Measurements from ENCODE around the gene U2AF2.

Gene U2AF2

GRCh38 chr19:55677572-55678028, 22.8 kb downstream of the U2AF2 start:
- no peak for DNase-seq

GRCh38 chr19:55678121-55678671, 23.4 kb downstream of the U2AF2 start:
- no peak for DNase-seq

DNA sequence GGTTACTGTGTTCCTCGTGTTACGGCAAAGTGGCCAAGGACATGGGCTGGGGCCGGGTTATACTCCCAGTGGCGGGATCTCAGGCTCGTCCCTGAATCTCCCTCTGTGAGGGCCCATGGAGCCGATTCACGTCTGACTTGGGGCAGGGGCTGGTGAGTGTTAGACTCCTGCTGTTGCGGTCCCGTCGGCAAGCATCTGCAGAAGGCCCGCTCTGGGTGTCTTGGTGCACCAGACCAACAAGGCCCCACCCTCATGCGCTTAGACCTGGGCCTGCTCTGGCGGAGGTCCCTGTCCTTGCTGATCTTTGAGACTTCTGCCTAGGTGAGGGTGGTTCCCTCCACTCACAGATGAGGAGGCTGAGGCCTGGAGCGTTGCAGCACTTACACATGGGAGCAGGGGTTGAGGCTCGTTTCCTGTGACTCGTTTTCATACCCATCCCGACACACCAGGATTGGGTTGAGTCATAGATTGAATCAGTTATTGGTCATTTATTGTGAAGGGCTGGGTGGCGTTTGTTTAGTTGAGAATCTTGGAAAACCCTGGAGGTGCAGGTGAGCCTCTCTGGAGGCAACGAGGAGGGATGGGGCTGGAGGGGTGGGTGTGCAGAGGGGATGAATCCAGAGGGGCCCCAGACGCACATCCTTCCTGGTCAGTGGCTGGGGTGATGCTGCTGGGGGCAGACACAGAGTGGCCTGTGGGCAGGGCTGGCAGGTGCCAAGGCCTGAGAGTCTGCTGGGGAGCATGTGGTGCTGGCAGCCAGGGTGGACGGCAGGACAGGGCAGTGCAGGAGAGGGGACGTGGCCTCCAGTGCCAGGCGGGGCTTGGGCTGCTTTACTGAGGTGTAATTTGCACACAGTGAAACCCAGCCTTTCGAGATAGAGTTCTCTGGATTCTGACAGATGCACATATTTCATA, 24.8 kb downstream of the U2AF2 start:
- no peak for DNase-seq

DNA sequence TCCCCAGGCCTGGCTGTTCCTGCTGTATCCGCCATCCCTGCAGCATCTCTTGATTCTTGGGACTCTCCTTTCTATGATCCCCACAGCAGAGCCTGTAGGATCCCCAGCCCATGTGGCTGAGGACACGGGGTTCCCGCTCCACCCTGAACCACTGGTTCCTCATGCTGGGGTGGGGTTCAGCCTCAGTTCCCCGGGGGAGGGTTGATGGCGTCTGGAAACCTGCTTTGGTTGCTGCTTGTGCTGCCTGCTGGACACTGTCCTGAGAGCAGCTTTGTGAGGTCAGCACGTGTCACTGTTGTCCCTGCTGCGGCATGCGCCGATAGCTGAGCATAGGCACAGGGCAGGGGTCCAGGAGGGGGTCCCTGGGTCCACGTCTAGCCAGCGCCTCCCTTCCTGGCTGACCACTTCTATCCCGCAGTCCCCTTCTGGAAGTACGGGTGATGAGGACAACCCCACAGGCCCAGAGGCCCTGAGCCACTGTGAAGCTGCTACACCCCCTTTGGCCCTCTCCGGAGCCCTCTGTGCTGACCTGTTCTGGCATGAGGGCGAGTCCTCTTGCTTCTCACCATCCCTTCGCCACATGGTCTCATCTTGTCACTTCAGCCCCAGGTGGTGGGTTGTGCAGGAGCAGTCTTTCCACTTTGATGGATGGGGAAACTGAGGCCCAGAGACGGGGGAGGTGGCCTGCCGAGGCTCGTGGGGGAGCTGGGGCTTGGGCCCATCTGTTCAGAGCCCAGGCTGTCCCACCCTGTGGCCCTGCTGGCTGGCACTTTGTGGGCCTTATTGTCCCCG, 25.7 kb downstream of the U2AF2 start:
- DNase-seq: no peak

DNA sequence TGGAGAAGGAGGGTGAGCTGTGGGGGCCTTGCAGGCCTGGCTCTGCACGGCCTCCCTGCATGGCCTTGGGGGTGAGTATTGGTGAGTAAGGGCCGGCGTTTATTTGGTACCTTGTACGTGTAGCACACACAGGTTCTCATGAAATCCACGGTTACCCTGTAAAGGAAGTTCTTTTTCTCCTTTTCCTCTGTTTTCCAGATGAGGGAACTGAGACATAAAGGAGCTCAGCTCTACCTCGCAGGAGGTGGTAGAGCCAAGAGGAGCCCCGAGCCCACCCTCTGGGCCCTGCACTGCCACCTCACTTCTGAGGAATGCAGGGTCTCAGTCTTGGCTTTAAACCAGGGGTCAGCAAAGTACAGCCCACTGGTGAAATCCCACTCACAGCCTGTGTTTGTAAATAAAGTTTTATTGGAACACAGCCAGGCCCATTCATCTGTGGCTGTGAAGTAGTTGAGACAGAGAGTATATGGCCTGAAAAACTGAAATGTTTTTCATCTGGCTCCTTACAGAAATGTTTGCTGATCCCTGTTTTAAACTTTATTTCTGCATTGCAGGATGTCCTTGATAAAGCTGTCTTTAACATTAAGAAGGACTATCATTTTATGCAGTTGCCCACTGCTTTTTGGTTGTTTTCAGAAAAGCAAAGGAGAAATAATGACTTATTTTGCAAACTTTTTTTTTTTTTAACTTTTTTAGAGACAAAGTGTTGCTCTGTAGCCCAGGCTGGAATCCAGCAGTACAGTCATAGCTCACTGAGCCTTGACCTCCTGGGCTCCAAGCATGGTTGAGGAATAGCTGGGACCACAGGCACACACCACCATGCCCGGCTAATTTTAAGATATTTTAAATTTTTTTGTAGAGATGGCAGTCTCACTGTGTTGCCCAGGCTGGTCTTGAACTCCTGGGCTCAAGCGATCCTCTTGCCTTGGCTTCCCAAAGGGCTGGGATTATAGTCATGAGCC, 26.6 kb downstream of the U2AF2 start:
- DNase-seq: no peak

DNA sequence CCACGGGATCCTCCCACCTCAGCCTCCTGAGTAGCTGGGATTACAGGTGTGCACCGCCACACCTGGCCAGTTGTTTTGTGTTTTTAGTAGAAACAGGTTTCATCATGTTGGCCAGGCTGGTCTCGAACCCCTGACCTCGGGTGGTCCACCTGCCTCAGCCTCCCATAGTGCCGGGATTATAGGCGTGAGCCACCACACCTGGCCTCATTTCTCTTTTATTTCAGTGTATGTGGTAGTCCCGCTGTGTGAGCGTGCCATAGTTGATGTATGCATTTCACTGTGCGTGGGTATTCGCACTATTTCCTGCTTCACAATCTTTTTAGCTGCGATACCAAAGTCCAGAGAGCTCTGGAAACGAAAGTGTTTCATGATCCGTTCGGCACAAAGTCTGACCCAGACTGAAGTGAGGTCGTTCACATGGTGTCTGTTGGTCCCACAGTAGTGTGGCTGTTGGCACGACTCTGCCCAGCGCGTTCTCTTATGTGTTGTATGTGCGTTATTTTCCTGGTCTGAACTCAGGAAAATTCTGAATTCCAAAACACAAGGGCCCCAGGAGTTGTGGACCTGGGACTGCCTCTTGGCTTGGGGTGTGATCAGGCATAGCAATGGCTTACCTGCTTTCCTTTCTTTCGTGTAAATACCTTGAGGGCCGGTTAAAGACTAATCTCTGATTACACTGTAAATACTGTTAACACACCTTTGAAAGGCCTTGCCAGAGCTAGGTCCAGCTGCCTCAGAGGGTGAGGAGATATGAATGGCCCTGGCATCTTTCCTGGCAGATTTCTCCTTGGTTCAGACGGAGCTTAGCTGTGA, 28.8 kb downstream of the U2AF2 start:
- DNase-seq: no peak

DNA sequence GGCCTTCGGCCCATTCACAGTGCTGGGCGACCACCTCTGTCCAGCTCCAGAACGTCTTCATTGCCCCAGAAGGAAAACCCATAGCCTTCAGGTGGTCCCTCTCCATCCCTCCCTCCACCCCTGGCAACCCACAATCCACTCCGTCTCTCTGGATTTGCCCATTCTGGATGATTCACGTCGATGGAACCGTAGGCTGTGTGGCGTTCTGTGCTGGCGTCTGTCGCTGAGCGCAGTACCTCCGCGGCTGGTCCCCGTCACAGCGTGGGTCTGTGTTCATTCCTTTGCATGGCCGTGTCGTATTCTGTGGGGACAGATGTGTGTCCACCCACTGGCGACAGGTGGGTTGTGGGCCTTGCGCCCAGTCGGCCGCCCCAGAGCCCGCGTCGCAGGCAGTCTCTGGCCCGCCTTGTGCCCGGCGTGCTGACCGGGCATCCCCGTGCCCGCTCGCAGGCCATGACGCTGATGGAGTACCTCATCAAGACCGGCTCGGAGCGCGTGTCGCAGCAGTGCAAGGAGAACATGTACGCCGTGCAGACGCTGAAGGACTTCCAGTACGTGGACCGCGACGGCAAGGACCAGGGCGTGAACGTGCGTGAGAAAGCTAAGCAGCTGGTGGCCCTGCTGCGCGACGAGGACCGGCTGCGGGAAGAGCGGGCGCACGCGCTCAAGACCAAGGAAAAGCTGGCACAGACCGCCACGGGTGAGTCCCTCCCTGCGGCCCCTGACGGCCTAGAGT, 30.3 kb downstream of the U2AF2 start:
- DNase-seq: no peak

DNA sequence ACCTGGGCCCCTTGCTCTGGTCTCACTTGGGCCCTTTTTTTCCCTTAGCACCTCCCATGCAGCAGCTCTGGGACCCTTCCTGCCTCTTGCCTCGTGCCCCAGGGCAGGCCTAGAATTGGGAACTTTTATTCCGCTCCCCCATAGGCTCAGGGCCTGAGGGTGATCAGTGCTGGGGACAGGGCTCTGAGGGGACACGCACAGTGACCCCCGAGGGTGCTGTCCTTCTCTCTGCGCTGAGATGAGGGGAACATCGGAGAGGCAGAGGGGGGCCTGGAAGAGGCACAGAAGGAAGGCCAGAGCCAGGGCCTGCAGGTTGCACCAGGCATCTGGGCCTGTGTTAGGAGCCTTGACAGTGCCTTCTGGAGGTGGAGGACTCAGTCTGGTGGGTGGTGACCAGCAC, 30.9 kb downstream of the U2AF2 start:
- no peak for DNase-seq

- DNase-seq: no peak
These were observed 31.6 kb downstream of the U2AF2 start for GRCh38 chr19:55686311-55687050.

DNA sequence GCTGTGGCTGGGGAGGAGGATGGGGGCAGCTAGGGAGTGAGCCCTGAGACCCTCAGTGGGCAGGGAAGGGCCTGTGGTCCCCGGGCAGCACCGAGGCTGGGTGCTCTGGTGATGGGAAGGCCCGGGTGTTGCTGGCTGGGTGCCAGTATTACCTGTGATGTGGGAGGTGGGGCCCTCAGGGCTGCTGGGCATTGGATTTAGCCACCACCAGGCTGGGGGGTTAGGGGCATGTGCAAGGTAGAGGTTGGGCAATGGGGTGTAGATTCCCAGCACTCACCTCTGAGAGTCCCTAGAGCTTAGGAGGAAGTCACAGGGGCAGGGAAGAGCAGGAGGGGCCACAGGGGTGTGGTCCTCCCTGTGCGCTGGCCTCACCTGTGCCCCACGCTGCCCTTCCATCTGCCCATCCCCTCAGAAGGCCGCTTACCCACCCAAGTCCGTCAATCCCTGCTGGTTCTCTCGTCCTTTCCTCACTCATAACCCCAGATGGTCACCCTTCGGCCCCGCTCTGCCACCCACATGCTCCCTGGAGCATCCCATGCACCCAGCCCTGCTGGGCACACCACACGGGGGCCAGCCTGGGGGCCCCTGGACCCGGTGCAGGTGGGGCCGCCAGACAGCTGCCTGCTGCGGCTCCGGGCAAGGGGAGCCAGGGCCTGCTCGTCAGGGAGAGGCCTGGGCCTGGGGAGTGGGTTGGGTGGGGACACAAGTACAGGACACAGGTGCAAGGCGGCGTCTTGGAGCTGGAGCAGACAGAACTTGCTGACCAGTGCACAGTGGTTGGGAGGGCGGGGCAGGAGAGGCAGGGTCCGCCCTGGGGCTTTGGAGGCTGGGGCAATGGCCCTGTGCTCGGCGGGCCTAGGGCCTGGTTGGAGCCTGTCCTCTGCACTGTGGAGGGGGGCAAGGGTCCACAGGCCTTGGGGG, 32.7 kb downstream of the U2AF2 start:
- no peak for DNase-seq

GRCh38 chr19:55688422-55689218, 33.8 kb downstream of the U2AF2 start:
- no peak for DNase-seq

- no peak for DNase-seq
These were observed 34.7 kb downstream of the U2AF2 start for GRCh38 chr19:55689411-55690108.

GRCh38 chr19:55690109-55690768, 35.4 kb downstream of the U2AF2 start:
- DNase-seq: no peak

GRCh38 chr19:55690769-55691545, 36.1 kb downstream of the U2AF2 start:
- DNase-seq: no peak

DNA sequence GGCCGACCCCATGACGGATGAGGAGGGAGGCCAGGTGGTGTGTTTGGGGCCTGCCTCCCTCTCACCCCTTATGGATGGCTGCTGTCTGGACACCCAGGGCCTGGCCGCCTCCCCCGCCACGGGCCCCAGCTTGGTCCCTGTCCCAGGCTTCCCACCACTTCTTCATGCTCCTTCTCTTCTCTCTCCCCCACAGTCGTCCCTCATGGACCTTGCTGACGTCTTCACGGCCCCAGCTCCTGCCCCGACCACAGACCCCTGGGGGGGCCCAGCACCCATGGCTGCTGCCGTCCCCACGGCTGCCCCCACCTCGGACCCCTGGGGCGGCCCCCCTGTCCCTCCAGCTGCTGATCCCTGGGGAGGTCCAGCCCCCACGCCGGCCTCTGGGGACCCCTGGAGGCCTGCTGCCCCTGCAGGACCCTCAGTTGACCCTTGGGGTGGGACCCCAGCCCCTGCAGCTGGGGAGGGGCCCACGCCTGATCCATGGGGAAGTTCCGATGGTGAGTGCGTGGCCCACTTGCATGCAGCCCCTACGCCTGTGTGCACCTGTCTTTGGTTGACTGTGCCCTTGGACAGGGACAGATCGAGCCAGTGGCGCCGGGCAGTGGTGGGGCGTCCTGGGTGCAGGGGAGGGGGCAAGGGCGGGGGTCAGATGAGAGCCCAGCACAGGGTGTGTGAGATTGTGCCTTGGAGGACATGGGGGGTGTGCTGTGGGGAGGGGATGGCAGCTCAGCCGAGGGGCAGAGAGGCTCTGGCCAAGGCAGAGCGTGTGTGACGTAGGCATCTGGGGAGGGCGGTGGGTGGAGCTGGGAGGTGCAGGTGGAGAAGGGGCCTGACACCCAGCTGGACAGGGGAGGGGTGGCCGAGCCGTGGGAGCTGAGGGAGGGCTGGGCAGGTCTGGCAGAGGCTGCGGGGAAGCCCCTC, 37.0 kb downstream of the U2AF2 start:
- no peak for DNase-seq
